ENCODE results near the gene NBR1. TPM values are rescaled to one million over a fixed set of nuclear protein-coding genes. Genes with fewer than 3 reads are reported as not detected.
A peak's percentile ranks its signal among the peaks of the same experiment; 100 is the strongest.
"Not testable (repeated sequence)": the region's sequence is repeated elsewhere in the genome, so short reads cannot be mapped to it uniquely, and the experiment has no call there.

Gene NBR1
- total and polyA plus RNA-seq, 5 donors: 39.4 to 98.2 (median 90.5) TPM

DNA sequence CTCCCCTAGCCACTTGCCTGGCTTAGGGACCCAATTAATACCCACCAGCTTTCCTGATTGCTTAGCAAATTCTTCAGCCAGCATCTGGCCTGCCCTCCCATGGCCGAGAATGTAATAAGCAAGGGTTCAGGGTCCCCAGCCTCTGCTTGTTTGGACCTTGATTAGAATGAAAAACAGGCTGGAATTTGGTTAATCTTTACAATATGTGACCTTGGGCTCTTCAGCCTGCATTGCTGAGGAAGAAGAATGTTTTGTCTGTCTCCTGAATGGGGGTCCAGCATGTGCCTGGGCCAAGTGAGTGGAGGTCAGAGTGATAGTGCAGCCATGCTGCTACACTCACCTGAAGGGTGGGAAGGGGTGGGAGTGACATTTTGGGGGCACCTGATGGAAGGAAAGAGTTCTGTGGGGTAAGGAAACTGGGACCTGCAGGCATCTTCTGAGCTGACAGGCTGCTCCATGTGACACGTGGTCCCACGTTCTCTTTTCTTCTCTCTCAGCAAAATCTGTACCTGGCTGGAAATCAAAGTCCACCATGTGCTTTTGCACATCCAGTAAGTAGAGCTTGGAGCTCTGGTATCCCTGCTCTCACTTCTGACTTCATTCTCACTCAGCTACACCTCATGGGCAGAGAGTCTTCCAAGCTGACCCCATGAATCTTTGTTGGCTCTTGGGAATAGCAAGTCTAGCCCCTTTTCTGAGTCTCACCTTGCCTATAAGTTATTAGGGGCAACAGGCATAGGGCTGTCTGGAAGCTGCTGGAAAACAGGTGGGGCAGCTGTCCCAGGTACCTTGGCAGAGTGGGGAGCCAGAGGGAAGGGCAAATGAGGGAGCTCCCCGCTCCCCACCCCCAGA is 46.0 kb downstream of the NBR1 start:
- no peak for DNase-seq
- intact Hi-C loops (cut with DNase I): no loop called here

DNA sequence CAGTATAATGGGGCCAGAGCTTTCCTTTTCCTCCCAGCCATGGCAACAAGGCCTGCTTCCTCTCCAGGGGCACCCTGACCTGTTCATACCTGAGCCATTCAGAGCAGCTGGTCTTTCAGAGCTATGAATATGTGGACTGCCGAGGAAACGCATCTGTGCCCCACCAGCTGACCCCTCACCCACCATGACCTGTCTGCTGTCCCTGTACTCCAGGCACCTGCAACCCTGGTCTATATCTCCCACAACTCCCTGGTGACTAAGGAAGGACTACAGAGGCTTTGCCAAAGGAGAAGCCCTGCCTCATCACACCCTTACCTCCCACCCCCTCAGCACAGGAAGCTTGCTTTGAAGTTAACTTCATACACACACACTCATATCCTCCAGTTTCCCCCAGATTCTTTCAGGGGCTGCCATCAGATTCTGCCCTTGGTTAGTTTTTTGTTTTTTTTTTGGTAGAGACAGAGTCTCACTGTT is 46.6 kb downstream of the NBR1 start:
- no peak for ATAC-seq
- intact Hi-C loops (cut with DNase I): no loop called here
- H3K27me3 ChIP-seq (ENCODE audit: control insufficient read depth, insufficient read depth): no peaks in the 10 kb centered on the region
- H3K9me3 ChIP-seq (ENCODE audit: control insufficient read depth, low read length): no peaks in the 10 kb centered on the region
- WGBS: 96% methylated on average over 2 of the region's 2 CpGs
- no peak for DNase-seq
- no peak overlapping the region for H3K27ac ChIP-seq (ENCODE audit: low read length)
- no peak overlapping the region for H3K4me3 ChIP-seq (ENCODE audit: low read length)
- no peaks in the 10 kb centered on the region for H3K4me1 ChIP-seq (ENCODE audit: control insufficient read depth, insufficient read depth, low read length)

More for the DNA sequence above, 46.0 kb downstream of the NBR1 start:
- no peak overlapping the region for H3K27ac ChIP-seq (ENCODE audit: low read length)
- H3K9me3 ChIP-seq (ENCODE audit: control insufficient read depth, low read length): no peaks in the 10 kb centered on the region
- H3K4me3 ChIP-seq (ENCODE audit: low read length): no peak overlapping the region
- H3K4me1 ChIP-seq (ENCODE audit: control insufficient read depth, insufficient read depth, low read length): no peaks in the 10 kb centered on the region
- WGBS: 94% methylated on average over 4 of the region's 4 CpGs
- ATAC-seq: no peak
- no peaks in the 10 kb centered on the region for H3K27me3 ChIP-seq (ENCODE audit: control insufficient read depth, insufficient read depth)

- intact Hi-C loops (cut with DNase I): no loop called here
- ATAC-seq (peak in 1 of 2 donors; percentile 19), DNase-seq (no peak)
- no peak overlapping the region for H3K27ac ChIP-seq (ENCODE audit: low read length)
- H3K4me1 ChIP-seq (ENCODE audit: control insufficient read depth, insufficient read depth, low read length): no peaks in the 10 kb centered on the region
- H3K4me3 ChIP-seq (ENCODE audit: low read length): no peak overlapping the region
- WGBS: 85% methylated on average over 2 of the region's 2 CpGs
- H3K27me3 ChIP-seq (ENCODE audit: control insufficient read depth, insufficient read depth): no peaks in the 10 kb centered on the region
- H3K9me3 ChIP-seq (ENCODE audit: control insufficient read depth, low read length): no peaks in the 10 kb centered on the region
Observed at GRCh38 chr17:43219001-43219400, 48.0 kb downstream of the NBR1 start.

DNA sequence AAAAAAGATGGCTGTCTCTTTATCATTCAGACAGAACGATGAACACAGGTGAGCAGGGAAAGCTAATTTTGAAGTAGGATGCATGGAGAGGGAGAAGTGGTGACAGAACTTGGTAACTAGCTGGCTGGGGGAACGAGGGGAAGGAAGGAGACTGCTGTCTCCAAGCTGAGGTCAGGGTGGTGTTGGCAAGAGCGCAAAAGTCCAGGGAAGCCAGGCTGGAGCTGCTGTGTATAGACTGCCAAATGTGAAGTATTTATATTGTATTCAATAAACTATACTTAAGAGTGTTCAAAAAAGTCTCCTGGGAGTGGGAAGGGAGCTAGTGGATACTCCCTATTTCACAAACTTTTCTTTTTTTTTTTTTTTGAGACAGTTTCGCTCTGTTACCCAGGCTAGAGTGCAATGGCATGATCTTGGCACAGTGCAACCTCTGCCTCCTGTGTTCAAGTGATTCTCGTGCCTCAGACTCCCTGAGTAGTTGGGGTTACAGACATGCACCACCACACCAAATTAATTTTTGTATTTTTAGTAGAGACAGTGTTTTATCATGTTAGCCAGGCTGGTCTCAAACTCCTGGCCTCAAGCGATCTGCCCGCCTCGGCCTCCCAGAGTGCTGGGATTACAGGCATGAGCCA is 48.8 kb downstream of the NBR1 start:
- 68% methylated on average over 8 of the region's 8 CpGs for WGBS
- no peak overlapping the region for H3K4me3 ChIP-seq (ENCODE audit: low read length)
- no peak for DNase-seq
- no peak overlapping the region for H3K27ac ChIP-seq (ENCODE audit: low read length)
- H3K27me3 ChIP-seq (ENCODE audit: control insufficient read depth, insufficient read depth): no peaks in the 10 kb centered on the region
- no peaks in the 10 kb centered on the region for H3K9me3 ChIP-seq (ENCODE audit: control insufficient read depth, low read length)
- no peak for ATAC-seq
- no peaks in the 10 kb centered on the region for H3K4me1 ChIP-seq (ENCODE audit: control insufficient read depth, insufficient read depth, low read length)
- intact Hi-C loops (cut with DNase I): no loop called here

DNA sequence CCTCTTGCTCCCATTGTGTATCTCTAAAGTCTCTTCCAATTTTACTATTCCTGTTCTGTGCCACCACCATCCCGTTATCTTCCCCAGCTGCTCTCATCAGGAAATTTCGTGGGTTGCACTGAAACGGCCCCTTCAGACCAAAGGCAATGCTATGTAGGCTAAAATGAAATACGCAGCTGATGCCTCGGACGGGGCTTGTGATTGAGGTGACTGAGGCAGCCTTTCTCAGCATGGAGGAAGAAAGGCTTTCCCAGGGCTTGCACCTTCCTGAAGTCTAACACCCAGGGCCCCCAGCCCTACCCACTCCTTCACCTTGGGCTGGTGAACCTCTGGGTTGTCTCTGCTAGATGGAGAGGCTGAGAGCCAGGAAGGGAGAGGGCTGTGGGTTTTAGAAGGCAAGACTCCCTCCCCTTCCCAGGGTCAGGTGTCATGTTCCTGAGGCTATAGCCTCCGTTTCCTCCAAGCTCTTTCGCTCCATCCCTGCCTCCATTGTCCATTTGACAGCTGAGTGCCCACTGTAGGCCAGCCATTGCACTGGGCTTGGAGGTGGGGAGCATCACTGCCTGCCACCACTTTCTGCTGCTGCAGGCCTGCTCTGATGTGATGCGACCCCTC is 49.6 kb downstream of the NBR1 start:
- 79% methylated on average over 9 of the region's 9 CpGs for WGBS
- no peak for DNase-seq
- Histone ChIP-seq H3K4me3 (ENCODE audit: low read length) (no peak overlapping the region), H3K9me3 (ENCODE audit: control insufficient read depth, low read length) (no peaks in the 10 kb centered on the region), H3K27me3 (ENCODE audit: control insufficient read depth, insufficient read depth) (no peaks in the 10 kb centered on the region), H3K4me1 (ENCODE audit: control insufficient read depth, insufficient read depth, low read length) (no peaks in the 10 kb centered on the region), H3K27ac (ENCODE audit: low read length) (no peak overlapping the region)
- ATAC-seq: no peak
- intact Hi-C loops (cut with DNase I): no loop called here

DNA sequence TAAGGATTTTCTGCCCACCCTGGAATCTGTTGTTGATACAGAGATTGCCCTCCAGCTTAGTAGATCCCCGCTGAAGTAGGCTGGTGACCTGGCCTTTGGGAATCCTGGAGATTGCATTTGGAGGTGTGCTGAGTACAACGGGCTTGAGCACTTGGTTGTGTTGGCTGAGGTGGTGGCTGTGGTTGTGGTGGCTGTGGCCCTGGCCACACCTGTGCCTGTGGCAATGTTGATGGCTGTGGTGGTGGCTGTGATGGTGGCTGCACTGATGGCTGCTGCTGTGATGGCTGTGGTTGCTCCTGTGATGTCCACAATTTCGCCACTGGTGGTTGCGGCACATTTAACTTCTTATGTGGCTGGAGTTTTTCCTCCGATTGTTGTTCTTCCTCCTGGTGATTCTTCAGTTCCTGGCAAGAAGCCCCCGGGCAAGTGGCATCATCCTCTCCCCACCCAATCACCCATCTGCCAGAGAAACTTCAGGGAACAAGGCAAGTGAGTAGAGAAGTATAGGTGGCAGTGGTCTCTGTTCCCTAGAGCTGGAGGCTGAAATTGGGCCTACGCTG is 53.2 kb downstream of the NBR1 start:
- H3K27ac ChIP-seq (ENCODE audit: low read length): no peak overlapping the region
- no peak overlapping the region for H3K4me3 ChIP-seq (ENCODE audit: low read length)
- no peaks in the 10 kb centered on the region for H3K9me3 ChIP-seq (ENCODE audit: control insufficient read depth, low read length)
- H3K27me3 ChIP-seq (ENCODE audit: control insufficient read depth, insufficient read depth): no peaks in the 10 kb centered on the region
- DNase-seq (no peak), ATAC-seq (no peak)
- intact Hi-C loops (cut with DNase I): no loop called here
- 86% methylated on average over 7 of the region's 7 CpGs for WGBS
- H3K4me1 ChIP-seq (ENCODE audit: control insufficient read depth, insufficient read depth, low read length): no peaks in the 10 kb centered on the region

DNA sequence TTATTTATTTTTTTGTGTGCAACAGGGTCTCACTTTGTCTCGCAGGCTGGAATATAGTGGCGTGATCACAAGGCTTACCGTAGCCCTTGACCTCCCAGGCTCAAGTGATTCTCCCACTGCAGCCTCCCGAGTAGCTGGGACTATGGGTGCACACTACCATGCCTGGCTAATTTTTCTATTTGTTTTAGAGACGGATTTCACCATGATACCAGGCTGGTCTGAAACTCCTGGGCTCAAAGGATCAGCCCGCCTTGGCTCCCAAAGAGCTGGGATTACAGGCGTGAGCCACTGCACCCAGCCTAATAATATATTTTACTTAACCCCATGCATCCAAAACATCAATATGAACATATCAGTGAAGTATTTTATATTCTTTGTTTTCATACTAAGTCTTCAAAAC is 55.4 kb downstream of the NBR1 start:
- Histone ChIP-seq H3K27me3 (ENCODE audit: control insufficient read depth, insufficient read depth) (no peaks in the 10 kb centered on the region), H3K4me3 (ENCODE audit: low read length) (no peak overlapping the region), H3K9me3 (ENCODE audit: control insufficient read depth, low read length) (no peaks in the 10 kb centered on the region), H3K27ac (ENCODE audit: low read length) (no peak overlapping the region), H3K4me1 (ENCODE audit: control insufficient read depth, insufficient read depth, low read length) (no peaks in the 10 kb centered on the region)
- intact Hi-C loops (cut with DNase I): no loop called here
- WGBS: 96% methylated on average over 7 of the region's 7 CpGs
- no peak for DNase-seq
- no peak for ATAC-seq

DNA sequence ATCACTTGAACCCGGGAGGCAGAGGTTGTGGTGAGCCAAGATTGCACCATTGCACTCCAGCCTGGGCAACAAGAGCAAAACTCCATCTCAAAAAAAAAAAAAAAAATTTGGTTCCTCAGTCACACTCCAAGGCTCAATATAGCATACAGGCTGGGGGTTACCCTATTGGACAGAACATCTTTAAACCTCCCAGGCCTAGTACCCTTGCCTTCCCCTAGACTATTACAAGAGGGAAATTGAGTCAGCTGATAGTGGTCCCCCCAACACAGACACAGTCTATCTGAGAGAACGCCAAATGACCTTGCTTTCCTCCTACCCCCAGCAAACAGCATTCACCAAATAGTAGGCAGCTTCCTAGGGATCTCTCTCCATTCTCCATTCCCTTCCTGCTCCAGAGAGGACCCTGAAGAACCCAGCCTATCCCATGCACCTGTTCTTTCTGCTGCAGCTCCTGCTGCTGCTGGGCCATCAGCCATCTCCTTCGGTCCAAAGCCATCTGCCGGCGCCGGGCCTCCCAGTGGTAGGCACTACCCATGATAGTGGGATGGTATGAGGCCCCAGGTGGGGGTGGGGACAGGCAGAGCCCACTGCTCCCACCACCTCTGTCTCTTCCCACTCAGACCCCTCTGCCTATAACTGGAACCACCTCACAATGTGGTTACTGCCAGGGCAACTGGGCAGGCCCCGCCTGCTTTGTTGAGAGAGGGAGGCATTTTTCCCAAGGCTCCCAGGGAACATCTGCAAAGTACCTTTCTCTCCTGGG is 57.2 kb downstream of the NBR1 start, which contains the start of gene CCDC200:
Gene CCDC200 (minus strand): TSS at position 604 of the 763 bp plus-strand sequence. CDS start 69 bp downstream, at position 535.
- no CpG with 5 or more reads among the region's 7 CpGs for WGBS
- H3K27me3 ChIP-seq (ENCODE audit: control insufficient read depth, insufficient read depth); intact Hi-C loops (cut with DNase I); H3K27ac ChIP-seq (ENCODE audit: low read length); H3K4me3 ChIP-seq (ENCODE audit: low read length); DNase-seq; H3K4me1 ChIP-seq (ENCODE audit: control insufficient read depth, insufficient read depth, low read length); H3K9me3 ChIP-seq (ENCODE audit: control insufficient read depth, low read length): not testable (repeated sequence)
- ATAC-seq: peak; percentile 47 to 50

GRCh38 chr17:43231205-43232020 is 60.4 kb downstream of the NBR1 start:
- 61% methylated on average over 18 of the region's 40 CpGs for WGBS
- peak; percentile 57 to 68 for ATAC-seq
- DNase-seq; H3K4me1 ChIP-seq (ENCODE audit: control insufficient read depth, insufficient read depth, low read length); intact Hi-C loops (cut with DNase I); H3K27me3 ChIP-seq (ENCODE audit: control insufficient read depth, insufficient read depth); H3K9me3 ChIP-seq (ENCODE audit: control insufficient read depth, low read length); H3K4me3 ChIP-seq (ENCODE audit: low read length): not testable (repeated sequence)
- peak overlapping the region; percentile 18 for H3K27ac ChIP-seq (ENCODE audit: low read length)

Measured in right cardiac atrium (tissue), 5 donors.